HG03097 (cell line): ENCODE measurements around the gene ASTL.

Experiments used
- ATAC-seq: cut with Tn5 transposase; IDR thresholded peaks from one replicate; pipeline ENCODE4 v1.9.1; 2021; ENCODE audit not compliant: unreplicated experiment, low FRiP score

ASTL gene

GRCh38 chr2:96138179-96139145 is at the start of gene ASTL:
TSS of gene ASTL (minus strand) at chr2:96138502. CDS start at chr2:96138436, 66 bp downstream.
- peak; percentile 32 for ATAC-seq

- no peak for ATAC-seq
These were observed 48.3 kb upstream of the ASTL start for GRCh38 chr2:96186562-96186961.

GRCh38 chr2:96185516-96185915 is 47.2 kb upstream of the ASTL start:
- no peak for ATAC-seq

- no peak for ATAC-seq
These were observed 46.7 kb upstream of the ASTL start for GRCh38 chr2:96184989-96185388.

- no peak for ATAC-seq
These were observed 45.9 kb upstream of the ASTL start for GRCh38 chr2:96184188-96184587.

- no peak for ATAC-seq
These were observed 43.2 kb upstream of the ASTL start for GRCh38 chr2:96181529-96181928.

- ATAC-seq, result no peak
These were observed 42.2 kb upstream of the ASTL start for GRCh38 chr2:96180521-96180920.

GRCh38 chr2:96180002-96180401 is 41.7 kb upstream of the ASTL start:
- no peak for ATAC-seq

GRCh38 chr2:96176661-96177060 is 38.4 kb upstream of the ASTL start:
- no peak for ATAC-seq

- ATAC-seq, result no peak
These were observed 37.6 kb upstream of the ASTL start for GRCh38 chr2:96175951-96176350.

GRCh38 chr2:96174251-96175144 is 36.2 kb upstream of the ASTL start:
- peak; percentile 57 for ATAC-seq

- no peak for ATAC-seq
These were observed 33.5 kb upstream of the ASTL start for GRCh38 chr2:96171831-96172230.

GRCh38 chr2:96170626-96171025 is 32.3 kb upstream of the ASTL start:
- no peak for ATAC-seq

GRCh38 chr2:96169868-96170507 is 31.7 kb upstream of the ASTL start:
- no peak for ATAC-seq

- ATAC-seq, result no peak
These were observed 29.2 kb upstream of the ASTL start for GRCh38 chr2:96167407-96168013.

GRCh38 chr2:96164459-96165184 is 26.3 kb upstream of the ASTL start:
- ATAC-seq, result peak; percentile 46

GRCh38 chr2:96163768-96164429 is 25.6 kb upstream of the ASTL start:
- ATAC-seq, result peak; percentile 47

GRCh38 chr2:96163415-96163767 is 25.1 kb upstream of the ASTL start:
- ATAC-seq, result no peak

GRCh38 chr2:96161898-96162297 is 23.6 kb upstream of the ASTL start:
- ATAC-seq, result no peak
